Activated naive CD4-positive, alpha-beta T cell treated with anti-CD3 and anti-CD28 coated beads, Interleukin-2, amount 50 U/mL, for 72 hours (primary cell): ENCODE measurements around the gene FAM210B. TPM values are rescaled to one million over a fixed set of nuclear protein-coding genes. Genes with fewer than 3 reads are reported as not detected.

ENCODE experiments used
- ATAC-seq, 2 donors: fragments of 150-1000 bp; cut with Tn5 transposase; 2 replicates each; pipeline ENCODE4 v1.10.0; 2021; ENCODE audit warnings: mild to moderate bottlenecking in 2 of 2, moderate library complexity in 2 of 2
- DNase-seq, 2 donors: peaks; one replicate each; pipeline ENCODE4 v3.0.0; 2021 to 2022; ENCODE audit warnings: low spot score in 2 of 2
- H3K27ac Mint-ChIP-seq, 2 donors: one replicate each; pipeline ENCODE4 v1.8.0; 2022; ENCODE audit warnings: mild to moderate bottlenecking in 2 of 2, mixed read lengths in 2 of 2
- H3K36me3 Mint-ChIP-seq, 2 donors: one replicate each; pipeline ENCODE4 v1.8.0; 2022; ENCODE audit warnings: mixed read lengths in 2 of 2
- H3K9me3 Mint-ChIP-seq, 2 donors: one replicate each; pipeline ENCODE4 v1.8.0; 2022; ENCODE audit warnings: mixed read lengths in 2 of 2
- total RNA-seq, 2 donors: library from RNA; stranded (reverse); gene quantifications; one replicate each; pipeline ENCODE4 v1.2.3, GENCODE V29; 2022

The FAM210B gene
- total RNA-seq, 2 donors from 2014 or later, result 5.8 to 6.3 TPM

GRCh38 chr20:56353356-56353755 lies 5.4 kb upstream of the FAM210B start:
- Mint-ChIP-seq H3K9me3 (no peaks in the 10 kb centered on the region), H3K27ac (no peak overlapping the region), H3K36me3 (no peaks in the 10 kb centered on the region)
- DNase-seq, result no peak
- ATAC-seq, result no peak

DNA sequence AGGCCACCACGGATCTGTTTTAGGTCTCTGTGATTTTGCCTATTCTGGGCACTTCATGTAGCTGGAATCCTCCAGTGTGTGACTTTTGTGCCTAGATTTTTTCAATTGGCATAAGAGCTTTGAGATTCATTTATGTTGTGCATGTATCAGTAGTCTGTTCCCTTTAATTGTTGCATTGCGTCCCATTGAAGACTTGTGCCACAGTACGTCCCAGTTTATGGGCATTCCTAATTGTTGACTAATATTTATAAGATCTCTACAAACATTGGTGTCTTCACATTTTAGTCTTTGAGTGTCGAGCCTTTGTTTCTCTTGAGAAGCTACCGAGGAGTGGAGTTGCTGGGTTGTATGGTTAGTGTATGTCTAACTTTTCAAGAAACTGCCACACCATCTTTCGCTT lies 704 bp upstream of the FAM210B start:
- no peaks in the 10 kb centered on the region for H3K36me3 Mint-ChIP-seq
- ATAC-seq, result no peak
- H3K9me3 Mint-ChIP-seq, result no peaks in the 10 kb centered on the region
- H3K27ac Mint-ChIP-seq, result no peak overlapping the region
- no peak for DNase-seq

- peak overlapping the region; percentile 79 to 83 for H3K27ac Mint-ChIP-seq
- H3K9me3 Mint-ChIP-seq, result no peaks in the 10 kb centered on the region
- H3K36me3 Mint-ChIP-seq, result no peaks in the 10 kb centered on the region
- DNase-seq, result peak in 1 of 2 donors; percentile 25
- ATAC-seq, result peak; percentile 24 to 42
Observed at GRCh38 chr20:56359212-56360132, 698 bp downstream of the FAM210B start.

DNA sequence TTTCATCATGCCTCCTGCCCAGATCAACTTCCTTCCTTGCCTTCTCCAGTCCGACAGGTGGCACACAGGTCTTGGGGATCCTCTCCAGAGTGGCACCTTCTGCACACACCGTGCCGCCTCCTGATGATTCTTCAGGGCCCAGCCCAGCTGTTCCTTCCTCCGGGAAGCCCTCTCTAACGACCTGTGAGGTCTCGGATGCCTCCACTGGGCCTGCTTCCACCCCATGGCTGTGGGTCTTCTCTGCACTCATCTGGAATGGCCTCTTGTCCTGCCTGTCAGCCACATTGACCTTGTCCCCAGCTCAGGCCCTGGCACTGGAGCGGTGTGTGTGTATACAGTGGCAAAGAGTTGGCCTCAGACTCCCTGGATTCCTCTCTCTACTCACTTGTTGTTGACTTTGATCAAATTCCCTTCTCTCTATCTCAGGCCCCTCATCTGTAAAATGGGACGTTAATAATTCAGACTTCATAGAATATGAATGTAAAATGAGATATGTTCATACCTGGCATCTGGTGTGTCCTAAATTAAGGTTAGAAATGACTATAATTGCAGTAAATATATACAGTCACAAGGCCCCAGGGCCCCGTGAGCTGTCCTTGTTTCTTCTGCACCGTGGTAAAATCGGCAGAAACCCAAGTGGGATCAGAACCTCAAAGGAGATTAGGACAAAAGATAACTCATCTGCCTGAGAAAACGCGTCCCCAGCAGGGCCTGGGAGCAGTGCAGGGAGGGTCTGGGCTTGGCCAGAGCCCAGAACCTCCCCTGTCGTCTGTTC lies 1.5 kb downstream of the FAM210B start:
- Mint-ChIP-seq H3K9me3 (no peaks in the 10 kb centered on the region), H3K36me3 (no peaks in the 10 kb centered on the region), H3K27ac (peak overlapping the region; percentile 65 to 83)
- ATAC-seq (no peak), DNase-seq (no peak)

GRCh38 chr20:56360908-56361205 lies 2.1 kb downstream of the FAM210B start:
- ATAC-seq (no peak), DNase-seq (no peak)
- Mint-ChIP-seq H3K36me3 (no peaks in the 10 kb centered on the region), H3K9me3 (no peaks in the 10 kb centered on the region), H3K27ac (no peak overlapping the region)

DNA sequence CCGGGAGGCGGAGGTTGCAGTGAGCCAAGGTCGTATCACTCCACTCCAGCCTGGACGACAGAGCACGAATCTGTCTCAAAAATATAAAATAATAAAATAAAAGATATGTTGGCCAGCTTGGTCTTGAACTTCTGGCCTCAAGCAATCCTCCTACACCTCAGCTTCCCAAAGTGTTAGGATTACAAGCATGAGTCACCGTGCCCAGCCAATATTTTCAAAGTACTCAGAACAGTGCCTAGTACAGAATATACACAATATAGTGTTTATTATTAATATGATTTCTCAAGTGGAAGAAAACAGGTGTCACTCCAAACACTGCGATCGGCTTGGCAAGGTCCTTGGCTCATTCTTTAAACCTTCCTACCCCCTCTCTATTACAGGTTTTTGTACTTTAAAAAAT lies 3.1 kb downstream of the FAM210B start:
- Mint-ChIP-seq H3K27ac (no peak overlapping the region), H3K36me3 (peaks cover 0 to 1% of the 10 kb centered on the region in 2 donors), H3K9me3 (no peaks in the 10 kb centered on the region)
- no peak for ATAC-seq
- DNase-seq, result no peak

- peaks cover 0 to 5% of the 10 kb centered on the region in 2 donors for H3K36me3 Mint-ChIP-seq
- H3K9me3 Mint-ChIP-seq, result no peaks in the 10 kb centered on the region
- ATAC-seq (no peak), DNase-seq (no peak)
- H3K27ac Mint-ChIP-seq, result peak overlapping the region in 1 of 2 donors; percentile 44
Observed at GRCh38 chr20:56362833-56363413, 4.1 kb downstream of the FAM210B start.

- ATAC-seq (no peak), DNase-seq (no peak)
- Mint-ChIP-seq H3K9me3 (no peaks in the 10 kb centered on the region), H3K36me3 (peaks cover 0 to 5% of the 10 kb centered on the region in 2 donors), H3K27ac (no peak overlapping the region)
Observed at GRCh38 chr20:56363491-56363890, 4.7 kb downstream of the FAM210B start.

GRCh38 chr20:56368351-56369134 lies 9.8 kb downstream of the FAM210B start:
- Mint-ChIP-seq H3K27ac (peak overlapping the region in 1 of 2 donors; percentile 58), H3K9me3 (no peaks in the 10 kb centered on the region), H3K36me3 (peaks cover 14 to 16% of the 10 kb centered on the region in 2 donors)
- no peak for DNase-seq
- ATAC-seq, result no peak

DNA sequence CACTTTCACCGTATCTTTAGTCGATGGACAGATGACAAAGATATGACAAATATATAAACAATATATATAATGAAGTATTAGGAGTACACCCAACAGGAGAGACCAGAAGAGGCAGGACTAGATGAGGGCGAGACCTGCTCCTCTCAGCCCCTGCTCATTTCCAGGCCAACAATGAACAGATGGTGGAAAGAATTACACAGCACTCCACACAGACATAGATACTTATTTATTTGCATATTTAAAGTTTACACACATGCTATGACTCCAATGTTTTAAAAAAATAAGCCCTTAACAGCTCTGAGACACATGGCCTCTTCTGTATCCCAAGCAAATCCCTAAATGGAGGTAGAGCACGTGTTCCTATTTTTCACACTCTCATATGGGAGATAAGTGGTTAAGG lies 10.4 kb downstream of the FAM210B start:
- H3K36me3 Mint-ChIP-seq, result peaks cover 14 to 16% of the 10 kb centered on the region in 2 donors
- DNase-seq, result no peak
- H3K27ac Mint-ChIP-seq, result peak overlapping the region in 1 of 2 donors; percentile 50
- ATAC-seq, result no peak
- H3K9me3 Mint-ChIP-seq, result no peaks in the 10 kb centered on the region

- Mint-ChIP-seq H3K9me3 (no peaks in the 10 kb centered on the region), H3K36me3 (peaks cover 27 to 34% of the 10 kb centered on the region in 2 donors), H3K27ac (no peak overlapping the region)
- no peak for DNase-seq
- ATAC-seq, result no peak
Observed at GRCh38 chr20:56371977-56372376, 13.2 kb downstream of the FAM210B start.

DNA sequence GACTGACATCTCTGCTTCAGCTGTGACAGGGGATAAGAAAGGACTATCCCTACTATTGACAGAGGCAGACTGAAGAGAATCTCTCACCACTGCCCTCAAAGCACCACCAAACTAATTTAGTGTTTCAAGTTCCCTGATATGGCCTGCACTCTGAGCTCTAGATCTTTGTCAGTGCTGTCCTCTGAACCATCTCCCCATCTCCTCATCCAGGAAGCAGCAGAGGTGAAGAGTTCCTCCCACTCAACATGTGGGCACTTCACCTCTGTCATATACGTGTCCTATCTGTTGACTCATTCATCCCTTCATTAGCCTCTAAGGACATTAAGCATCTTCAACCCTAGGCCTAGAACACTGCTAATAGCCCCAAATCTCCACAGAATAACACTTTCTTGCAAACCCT lies 14.1 kb downstream of the FAM210B start:
- peak; percentile 32 to 70 for ATAC-seq
- Mint-ChIP-seq H3K27ac (peak overlapping the region; percentile 36 to 45), H3K36me3 (peaks cover 26 to 40% of the 10 kb centered on the region in 2 donors), H3K9me3 (no peaks in the 10 kb centered on the region)
- no peak for DNase-seq

DNA sequence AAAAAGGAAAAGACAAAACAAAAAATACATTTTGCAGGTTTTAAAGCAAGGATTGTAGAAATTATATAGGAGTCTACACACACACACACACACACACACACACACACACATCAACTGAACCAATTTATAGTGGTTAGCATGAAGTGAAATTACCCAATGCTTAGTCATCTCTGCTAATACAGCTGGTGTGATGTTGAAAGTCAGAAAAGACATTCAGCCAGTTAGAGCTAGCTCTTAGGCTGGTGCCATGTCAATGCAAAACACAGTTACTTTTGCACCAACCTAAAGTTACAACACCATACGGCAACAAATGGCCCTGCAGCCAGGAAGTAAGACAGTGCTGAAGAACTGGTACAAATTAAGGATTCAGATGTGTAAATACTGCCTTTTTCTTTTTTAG lies 15.2 kb downstream of the FAM210B start:
- DNase-seq (no peak), ATAC-seq (peak; percentile 65 to 92)
- peaks cover 32 to 51% of the 10 kb centered on the region in 2 donors for H3K36me3 Mint-ChIP-seq

DNA sequence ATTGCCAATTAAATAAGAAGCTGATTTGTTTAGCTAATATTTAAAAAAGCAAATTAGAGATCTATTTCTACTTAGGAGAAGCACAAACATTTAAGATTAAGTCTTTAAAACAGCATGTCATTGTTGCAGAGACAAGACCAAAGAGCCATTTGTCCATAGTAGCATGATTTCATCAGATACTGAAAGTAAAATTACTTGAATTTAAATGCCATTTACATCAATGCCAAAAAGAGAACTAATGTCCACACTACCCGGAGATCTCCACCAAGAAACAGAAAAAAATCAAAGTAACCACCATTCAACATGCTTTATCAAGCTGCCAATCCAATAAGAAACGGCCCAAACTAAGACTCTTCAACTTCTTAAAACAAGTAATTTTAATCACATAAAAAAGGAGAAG lies 17.6 kb downstream of the FAM210B start:
- DNase-seq (no peak), ATAC-seq (no peak)
- Mint-ChIP-seq H3K9me3 (no peaks in the 10 kb centered on the region), H3K27ac (no peak overlapping the region), H3K36me3 (peaks cover 35 to 50% of the 10 kb centered on the region in 2 donors)

More for the DNA sequence above, 15.2 kb downstream of the FAM210B start:
- Mint-ChIP-seq H3K9me3 (no peaks in the 10 kb centered on the region), H3K27ac (no peak overlapping the region)

GRCh38 chr20:56378386-56378785 lies 19.6 kb downstream of the FAM210B start:
- H3K36me3 Mint-ChIP-seq, result peaks cover 27 to 59% of the 10 kb centered on the region in 2 donors
- no peak for ATAC-seq
- no peaks in the 10 kb centered on the region for H3K9me3 Mint-ChIP-seq
- DNase-seq, result no peak
- no peak overlapping the region for H3K27ac Mint-ChIP-seq

- H3K27ac Mint-ChIP-seq, result no peak overlapping the region
- H3K36me3 Mint-ChIP-seq, result peaks cover 26 to 68% of the 10 kb centered on the region in 2 donors
- H3K9me3 Mint-ChIP-seq, result no peaks in the 10 kb centered on the region
- ATAC-seq, result no peak
- no peak for DNase-seq
Observed at GRCh38 chr20:56380375-56380774, 21.6 kb downstream of the FAM210B start.
